Cardiac fibroblast (primary cell): ENCODE measurements around the gene ZNF562.

Source experiments
- DNase-seq, 2 donors: peaks; one replicate each; pipeline versions ENCODE4 v3.0.0 to v3.0.0-alpha.2; 2010; ENCODE audit warnings: low read depth in 2 of 2
- H3K4me3 ChIP-seq, 2 donors: replicated peaks in 1 of 2; 1 replicate in 1 of 2; 2 replicates in 1 of 2; pipeline ENCODE4 v1.5.1; 2011; ENCODE audit warnings: low read depth in 2 of 2, low read length in 2 of 2, mild to moderate bottlenecking in 2 of 2, moderate library complexity in 1 of 2
- CTCF ChIP-seq: IDR thresholded peaks from one replicate; pipeline ENCODE4 v1.5.1; 2011; ENCODE audit warnings: low read depth, mild to moderate bottlenecking, low read length, inconsistent platforms

Gene ZNF562

GRCh38 chr19:9641810-9642209 is 33.1 kb downstream of the ZNF562 start:
- no peak for DNase-seq
- no peak for TF ChIP-seq CTCF
- H3K4me3 ChIP-seq: no peak overlapping the region

- DNase-seq: no peak
- H3K4me3 ChIP-seq: no peak overlapping the region
- TF ChIP-seq CTCF: no peak
Measured at GRCh38 chr19:9640956-9641355, 33.9 kb downstream of the ZNF562 start.

GRCh38 chr19:9636018-9636417 is 38.9 kb downstream of the ZNF562 start:
- no peak for TF ChIP-seq CTCF
- no peak for DNase-seq
- H3K4me3 ChIP-seq: no peak overlapping the region

GRCh38 chr19:9627856-9628255 is 47.0 kb downstream of the ZNF562 start:
- DNase-seq: no peak
- TF ChIP-seq CTCF: no peak
- no peak overlapping the region for H3K4me3 ChIP-seq

GRCh38 chr19:9622531-9622930 is 52.4 kb downstream of the ZNF562 start:
- H3K4me3 ChIP-seq: no peak overlapping the region
- no peak for DNase-seq
- TF ChIP-seq CTCF: no peak

- peak within 1 kb of the TSS; percentile 92 to 97 for H3K4me3 ChIP-seq
- no peak for TF ChIP-seq CTCF
- DNase-seq: peak; percentile 91
Measured at GRCh38 chr19:9621156-9622037, 53.5 kb downstream of the ZNF562 start, which contains the start of gene ZNF561. ZNF561 (minus strand) TSS chr19:9621232; CDS start chr19:9619456, 1,776 bp downstream.

- no peak for TF ChIP-seq CTCF
- DNase-seq: no peak
- peak overlapping the region; percentile 92 to 97 for H3K4me3 ChIP-seq
Measured at GRCh38 chr19:9620842-9621155, 54.1 kb downstream of the ZNF562 start.
